ENCODE data around the gene YOD1.

The YOD1 gene

DNA sequence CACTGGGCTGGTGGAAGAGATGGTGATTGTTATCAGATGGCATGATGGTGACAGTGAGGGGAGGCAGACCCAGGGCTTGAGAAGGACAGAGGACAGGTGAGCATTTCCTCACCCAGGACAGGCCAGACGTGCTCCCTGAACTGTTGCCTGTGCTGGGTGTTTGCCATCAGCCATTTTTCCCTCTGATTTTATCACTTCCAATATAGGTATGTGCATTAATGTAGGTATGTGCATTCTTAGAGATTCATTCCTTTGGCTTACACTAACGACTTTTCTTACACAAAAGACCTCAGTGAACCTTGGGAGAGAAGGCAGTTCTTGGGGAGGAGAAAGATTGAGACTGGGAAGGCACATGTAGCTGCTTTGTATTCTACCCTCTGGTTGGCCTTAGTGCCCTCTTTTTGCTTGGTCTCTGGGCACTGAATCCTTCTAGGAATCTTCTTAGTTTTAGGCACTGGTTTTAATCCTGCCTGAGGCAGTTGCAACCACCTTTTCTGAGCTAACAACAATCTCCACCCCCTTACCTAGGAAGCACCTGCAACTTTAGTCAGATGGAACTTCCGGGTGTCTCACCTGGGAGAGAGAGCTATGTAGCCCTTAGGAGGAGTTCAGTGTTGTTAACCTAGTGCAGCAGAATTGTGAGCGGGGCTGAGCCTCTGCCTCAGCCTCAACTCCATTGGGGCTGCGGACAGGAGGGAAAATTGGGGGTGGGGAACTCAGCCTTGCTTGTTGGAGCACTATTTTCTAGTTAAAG lies 49.3 kb downstream of the YOD1 start:
- TF ChIP-seq, protein P1, sequence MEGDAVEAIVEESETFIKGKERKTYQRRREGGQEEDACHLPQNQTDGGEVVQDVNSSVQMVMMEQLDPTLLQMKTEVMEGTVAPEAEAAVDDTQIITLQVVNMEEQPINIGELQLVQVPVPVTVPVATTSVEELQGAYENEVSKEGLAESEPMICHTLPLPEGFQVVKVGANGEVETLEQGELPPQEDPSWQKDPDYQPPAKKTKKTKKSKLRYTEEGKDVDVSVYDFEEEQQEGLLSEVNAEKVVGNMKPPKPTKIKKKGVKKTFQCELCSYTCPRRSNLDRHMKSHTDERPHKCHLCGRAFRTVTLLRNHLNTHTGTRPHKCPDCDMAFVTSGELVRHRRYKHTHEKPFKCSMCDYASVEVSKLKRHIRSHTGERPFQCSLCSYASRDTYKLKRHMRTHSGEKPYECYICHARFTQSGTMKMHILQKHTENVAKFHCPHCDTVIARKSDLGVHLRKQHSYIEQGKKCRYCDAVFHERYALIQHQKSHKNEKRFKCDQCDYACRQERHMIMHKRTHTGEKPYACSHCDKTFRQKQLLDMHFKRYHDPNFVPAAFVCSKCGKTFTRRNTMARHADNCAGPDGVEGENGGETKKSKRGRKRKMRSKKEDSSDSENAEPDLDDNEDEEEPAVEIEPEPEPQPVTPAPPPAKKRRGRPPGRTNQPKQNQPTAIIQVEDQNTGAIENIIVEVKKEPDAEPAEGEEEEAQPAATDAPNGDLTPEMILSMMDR (IDR thresholded peaks at IDR 0.05; ENCODE audit: control insufficient read depth, insufficient read depth, low read depth, low read length, missing control alignments) = no peak
- DNase-seq (ENCODE audit: low read depth) = no peak
- H3K4me3 ChIP-seq (ENCODE audit: control insufficient read depth, low read depth, low read length) = no peak overlapping the region

DNA sequence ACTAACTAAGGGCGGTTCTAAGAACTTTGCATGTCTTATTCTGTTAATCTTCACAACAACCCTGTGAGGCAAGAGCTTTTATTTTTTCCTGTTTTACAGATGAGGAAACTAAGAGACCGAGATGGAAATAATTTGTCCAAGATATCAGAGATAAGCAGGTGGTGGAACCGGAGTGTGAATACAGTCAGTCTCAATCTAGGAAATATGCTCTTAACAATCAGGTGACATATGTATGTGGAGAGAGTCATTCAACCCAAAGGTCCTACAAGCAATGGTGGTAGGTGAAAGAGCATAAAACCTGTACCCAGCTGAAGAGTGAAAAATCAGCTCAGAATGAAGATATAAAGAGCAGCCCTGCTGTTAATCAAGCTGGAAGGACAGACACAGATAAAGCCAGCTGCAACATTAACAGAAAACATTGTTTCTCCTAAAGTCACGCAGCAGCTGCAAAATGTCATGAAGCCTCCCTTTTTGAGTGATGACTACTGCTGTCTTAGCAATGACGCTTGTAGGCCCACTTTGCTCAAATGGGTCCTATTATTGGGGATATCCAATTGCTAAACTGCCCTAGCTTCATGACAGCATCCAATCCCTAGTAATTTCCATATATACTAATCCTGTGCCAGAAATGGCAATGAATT lies 50.2 kb downstream of the YOD1 start:
- H3K4me3 ChIP-seq (ENCODE audit: control insufficient read depth, low read depth, low read length) = no peak overlapping the region
- TF ChIP-seq, protein P1 (IDR thresholded peaks at IDR 0.05; ENCODE audit: control insufficient read depth, insufficient read depth, low read depth, low read length, missing control alignments) = no peak
- DNase-seq (ENCODE audit: low read depth) = no peak

DNA sequence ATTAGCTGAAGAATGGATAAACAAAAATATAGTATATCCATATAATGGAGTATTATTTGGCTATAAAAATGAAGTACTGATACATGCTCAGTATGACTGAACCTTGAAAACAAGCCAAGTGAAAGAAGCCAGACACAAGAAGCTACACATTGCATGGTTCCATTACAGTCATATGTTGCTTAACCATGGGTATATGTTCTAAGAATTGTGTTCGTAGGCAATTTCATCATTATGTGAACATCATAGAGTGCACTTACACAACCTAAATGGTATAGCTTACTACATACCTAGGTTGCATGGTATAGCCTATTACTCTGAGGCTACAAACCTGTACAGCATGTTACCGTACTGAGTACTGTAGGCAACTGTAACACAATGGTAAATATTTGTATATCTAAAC lies 52.2 kb downstream of the YOD1 start:
- TF ChIP-seq, protein P1 (IDR thresholded peaks at IDR 0.05; ENCODE audit: control insufficient read depth, insufficient read depth, low read depth, low read length, missing control alignments) = no peak
- DNase-seq (ENCODE audit: low read depth) = no peak
- H3K4me3 ChIP-seq (ENCODE audit: control insufficient read depth, low read depth, low read length) = no peak overlapping the region
